Measurements from ENCODE around the gene METTL8.

The METTL8 gene

GRCh38 chr2:171334171-171334570 is 99.6 kb downstream of the METTL8 start:
- H2AFZ ChIP-seq (ENCODE audit: low read depth, low read length, severe bottlenecking) = no peak overlapping the region
- peaks cover 40% of the 10 kb centered on the region for H3F3A ChIP-seq (ENCODE audit: insufficient read depth)
- H3K27me3 ChIP-seq (ENCODE audit: low read length) = no peaks in the 10 kb centered on the region
- H4K20me1 ChIP-seq (ENCODE audit: low read depth, low read length) = no peaks in the 10 kb centered on the region
- H3K27ac ChIP-seq (ENCODE audit: low read depth, low read length) = peak overlapping the region; percentile 55
- H3K36me3 ChIP-seq (ENCODE audit: low read length) = no peaks in the 10 kb centered on the region
- H3K9ac ChIP-seq (ENCODE audit: low read length) = peak overlapping the region; percentile 16; the same call in 1 of the 2 replicates
- H3K9me2 ChIP-seq (replicated peaks; ENCODE audit: insufficient read depth, low read length) = no peaks in the 10 kb centered on the region
- H3K9me3 ChIP-seq (ENCODE audit: insufficient read depth, low read length) = no peaks in the 10 kb centered on the region
- no peak overlapping the region for H3K4me3 ChIP-seq (ENCODE audit: insufficient read depth, low read length, poor library complexity, severe bottlenecking)
- peak overlapping the region; percentile 40 for H3K4me2 ChIP-seq (ENCODE audit: low read depth, low read length, poor library complexity, severe bottlenecking)
- TF ChIP-seq CTCF (IDR thresholded peaks at IDR 0.05; ENCODE audit: insufficient read depth, low read length, poor library complexity, severe bottlenecking) (no peak), EZH2phosphoT487 (conservative IDR thresholded peaks at IDR 0.05; ENCODE audit: low read length) (no peak)
- no peaks in the 10 kb centered on the region for H3K79me2 ChIP-seq (ENCODE audit: insufficient read depth, low read length)

GRCh38 chr2:171330155-171330956 is 103.4 kb downstream of the METTL8 start:
- H3K4me3 ChIP-seq (ENCODE audit: insufficient read depth, low read length, poor library complexity, severe bottlenecking) = peak overlapping the region; percentile 4
- H3K9me2 ChIP-seq (replicated peaks; ENCODE audit: insufficient read depth, low read length) = no peaks in the 10 kb centered on the region
- no peaks in the 10 kb centered on the region for H3K79me2 ChIP-seq (ENCODE audit: insufficient read depth, low read length)
- no peaks in the 10 kb centered on the region for H3K9me3 ChIP-seq (ENCODE audit: insufficient read depth, low read length)
- peak overlapping the region; percentile 32 for H2AFZ ChIP-seq (ENCODE audit: low read depth, low read length, severe bottlenecking)
- H3K27me3 ChIP-seq (ENCODE audit: low read length) = no peaks in the 10 kb centered on the region
- peaks cover 49% of the 10 kb centered on the region for H3F3A ChIP-seq (ENCODE audit: insufficient read depth)
- TF ChIP-seq EZH2phosphoT487 (conservative IDR thresholded peaks at IDR 0.05; ENCODE audit: low read length) (no peak), CTCF (IDR thresholded peaks at IDR 0.05; ENCODE audit: insufficient read depth, low read length, poor library complexity, severe bottlenecking) (no peak)
- H3K9ac ChIP-seq (ENCODE audit: low read length) = peak overlapping the region; percentile 32
- peak overlapping the region; percentile 43 for H3K4me2 ChIP-seq (ENCODE audit: low read depth, low read length, poor library complexity, severe bottlenecking)
- H3K27ac ChIP-seq (ENCODE audit: low read depth, low read length) = peak overlapping the region; percentile 64
- H4K20me1 ChIP-seq (ENCODE audit: low read depth, low read length) = no peaks in the 10 kb centered on the region
- no peaks in the 10 kb centered on the region for H3K36me3 ChIP-seq (ENCODE audit: low read length)

GRCh38 chr2:171327043-171327496 is 106.7 kb downstream of the METTL8 start:
- TF ChIP-seq CTCF (IDR thresholded peaks at IDR 0.05; ENCODE audit: insufficient read depth, low read length, poor library complexity, severe bottlenecking) = no peak
- TF ChIP-seq EZH2phosphoT487 (conservative IDR thresholded peaks at IDR 0.05; ENCODE audit: low read length) = no peak
- H3F3A ChIP-seq (ENCODE audit: insufficient read depth) = peaks cover 60% of the 10 kb centered on the region
- H3K9me2 ChIP-seq (replicated peaks; ENCODE audit: insufficient read depth, low read length) = no peaks in the 10 kb centered on the region
- H3K27me3 ChIP-seq (ENCODE audit: low read length) = no peaks in the 10 kb centered on the region
- peak overlapping the region; percentile 97 for H3K27ac ChIP-seq (ENCODE audit: low read depth, low read length)
- peak overlapping the region; percentile 15 for H2AFZ ChIP-seq (ENCODE audit: low read depth, low read length, severe bottlenecking)
- H3K9ac ChIP-seq (ENCODE audit: low read length) = peak overlapping the region; percentile 39
- no peaks in the 10 kb centered on the region for H4K20me1 ChIP-seq (ENCODE audit: low read depth, low read length)
- no peaks in the 10 kb centered on the region for H3K9me3 ChIP-seq (ENCODE audit: insufficient read depth, low read length)
- peak overlapping the region; percentile 88 for H3K4me2 ChIP-seq (ENCODE audit: low read depth, low read length, poor library complexity, severe bottlenecking)
- H3K36me3 ChIP-seq (ENCODE audit: low read length) = no peaks in the 10 kb centered on the region
- H3K4me3 ChIP-seq (ENCODE audit: insufficient read depth, low read length, poor library complexity, severe bottlenecking) = no peak overlapping the region
- H3K79me2 ChIP-seq (ENCODE audit: insufficient read depth, low read length) = no peaks in the 10 kb centered on the region
